Cortex of kidney (tissue), 1 donor: ENCODE measurements around the gene AASS.
"Not testable (repeated sequence)": the region's sequence is repeated elsewhere in the genome, so short reads cannot be mapped to it uniquely, and the experiment has no call there.

Experiments used
- DNase-seq: peaks from one replicate; lab custom pipeline; 2025; lab: John Stamatoyannopoulos, UW

AASS gene

GRCh38 chr7:122143751-122144711 is at the start of gene AASS:
Gene AASS (minus strand): TSS chr7:122144249. CDS start chr7:122133726, 10,523 bp downstream.
- DNase-seq: peak; percentile 79

- no peak for DNase-seq
Measured at GRCh38 chr7:122188785-122189184, 44.7 kb upstream of the AASS start.

GRCh38 chr7:122183106-122183505 is 39.1 kb upstream of the AASS start:
- no peak for DNase-seq

- DNase-seq: no peak
Measured at GRCh38 chr7:122182081-122182480, 38.0 kb upstream of the AASS start.

- DNase-seq: not testable (repeated sequence)
Measured at GRCh38 chr7:122172144-122172543, 28.1 kb upstream of the AASS start.

GRCh38 chr7:122166740-122167139 is 22.7 kb upstream of the AASS start:
- DNase-seq: no peak

- DNase-seq: no peak
Measured at GRCh38 chr7:122166275-122166674, 22.2 kb upstream of the AASS start.

GRCh38 chr7:122161628-122162027 is 17.6 kb upstream of the AASS start:
- DNase-seq: no peak

- DNase-seq: no peak
Measured at GRCh38 chr7:122155566-122155965, 11.5 kb upstream of the AASS start.

- DNase-seq: no peak
Measured at GRCh38 chr7:122148878-122149277, 4.8 kb upstream of the AASS start.

GRCh38 chr7:122148081-122148480 is 4.0 kb upstream of the AASS start:
- no peak for DNase-seq

GRCh38 chr7:122145937-122146645 is 2.0 kb upstream of the AASS start:
- DNase-seq: no peak

- peak; percentile 12 for DNase-seq
Measured at GRCh38 chr7:122143376-122143750, 686 bp downstream of the AASS start.

GRCh38 chr7:122140918-122141317 is 3.1 kb downstream of the AASS start:
- no peak for DNase-seq

- no peak for DNase-seq
Measured at GRCh38 chr7:122137251-122138077, 6.6 kb downstream of the AASS start.

- DNase-seq: no peak
Measured at GRCh38 chr7:122136639-122137245, 7.3 kb downstream of the AASS start.

GRCh38 chr7:122136078-122136477 is 8.0 kb downstream of the AASS start:
- no peak for DNase-seq

GRCh38 chr7:122135275-122135674 is 8.8 kb downstream of the AASS start:
- DNase-seq: no peak

- DNase-seq: not testable (repeated sequence)
Measured at GRCh38 chr7:122134793-122135192, 9.3 kb downstream of the AASS start.

- no peak for DNase-seq
Measured at GRCh38 chr7:122133477-122133876, 10.6 kb downstream of the AASS start.

GRCh38 chr7:122132341-122132740 is 11.7 kb downstream of the AASS start:
- no peak for DNase-seq

- DNase-seq: no peak
Measured at GRCh38 chr7:122123746-122124145, 20.3 kb downstream of the AASS start.
